ENCODE data around the gene PRRG1.
"Not testable (repeated sequence)": the region's sequence is repeated elsewhere in the genome, so short reads cannot be mapped to it uniquely, and the experiment has no call there.

PRRG1 gene

GRCh38 chrX:37349221-37350033, at the start of gene PRRG1:
TSS of gene PRRG1 (plus strand) at chrX:37349364. CDS start at chrX:37406250, 56,886 bp downstream.
- DNase-seq = peak; percentile 81

- peak; percentile 2 for DNase-seq
Observed at GRCh38 chrX:37302569-37302968, 46.6 kb upstream of the PRRG1 start.

GRCh38 chrX:37305238-37305637, 43.9 kb upstream of the PRRG1 start:
- not testable (repeated sequence) for DNase-seq

DNA sequence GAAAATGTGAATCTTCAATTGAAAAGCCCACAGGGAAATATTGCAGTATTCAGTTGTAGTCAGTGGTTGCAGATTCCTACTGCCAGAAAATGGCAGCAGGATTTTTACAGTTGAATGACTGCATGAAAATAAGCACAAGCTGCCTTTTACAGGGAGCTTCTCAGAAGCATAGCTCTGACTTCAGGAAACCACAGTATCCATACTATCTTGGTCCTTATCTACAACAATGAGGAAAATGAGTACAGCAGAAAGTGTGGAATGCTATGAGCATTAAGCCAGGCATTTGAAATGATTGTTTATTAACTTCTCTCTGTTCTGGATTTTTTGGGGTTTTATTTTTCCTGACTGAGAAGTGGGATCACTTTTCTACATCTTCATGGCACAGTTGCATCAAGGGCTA, 34.6 kb upstream of the PRRG1 start:
- peak; percentile 19 for DNase-seq

DNA sequence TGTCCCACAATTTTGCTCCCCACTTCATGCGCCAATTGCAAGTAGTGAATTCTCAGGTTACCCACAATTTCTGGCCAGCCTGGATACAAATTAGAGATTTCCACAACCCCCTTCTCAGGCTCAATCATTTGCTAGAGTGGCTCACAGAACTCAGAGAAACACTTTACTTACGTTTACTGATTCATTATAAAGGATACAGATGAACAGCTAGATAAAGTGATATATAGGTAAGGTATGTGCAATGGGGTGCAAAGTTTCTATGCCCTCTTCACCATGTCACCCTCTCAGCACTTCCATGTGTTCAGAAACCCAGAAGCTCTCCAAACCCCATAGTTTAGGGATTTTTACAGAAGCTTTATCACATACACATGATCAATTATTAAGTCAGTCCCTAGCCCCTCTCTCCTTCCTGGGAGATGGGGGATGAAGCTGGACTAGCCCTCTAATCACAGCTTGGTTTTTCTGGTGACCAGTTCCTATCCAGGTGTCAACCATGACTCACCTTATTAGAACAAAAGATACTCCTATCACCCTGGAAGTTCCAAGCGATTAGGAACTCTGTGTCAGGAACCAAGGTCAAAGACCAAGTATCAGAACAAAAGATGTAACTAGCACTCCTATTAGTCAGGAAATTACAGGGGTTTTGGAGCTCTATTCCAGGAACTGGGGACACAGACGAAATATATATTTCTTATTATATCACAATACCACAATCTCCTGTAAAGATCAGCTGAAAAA, 33.5 kb upstream of the PRRG1 start:
- no peak for DNase-seq

- DNase-seq = no peak
Observed at GRCh38 chrX:37320541-37321203, 28.5 kb upstream of the PRRG1 start.

- no peak for DNase-seq
Observed at GRCh38 chrX:37330642-37331041, 18.5 kb upstream of the PRRG1 start.

GRCh38 chrX:37331546-37331945, 17.6 kb upstream of the PRRG1 start:
- no peak for DNase-seq

DNA sequence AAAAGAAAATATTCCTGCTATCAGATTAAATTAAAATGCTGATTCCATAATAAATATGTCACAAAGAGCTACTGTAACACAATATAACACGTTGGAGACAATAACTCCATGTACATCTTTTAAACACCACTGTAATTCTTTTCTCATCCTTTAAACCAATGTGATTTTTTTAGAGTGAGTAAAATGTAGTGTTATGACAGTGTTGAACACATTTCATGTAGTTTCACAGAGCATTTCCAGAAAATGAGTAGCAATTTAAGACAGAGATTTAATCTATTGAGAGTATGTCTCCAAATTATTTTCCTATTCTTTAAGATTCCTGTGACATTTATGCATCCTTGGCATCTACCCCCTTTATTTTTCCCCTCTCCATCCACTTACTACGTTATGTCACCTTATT, 17.1 kb upstream of the PRRG1 start:
- DNase-seq = no peak

DNA sequence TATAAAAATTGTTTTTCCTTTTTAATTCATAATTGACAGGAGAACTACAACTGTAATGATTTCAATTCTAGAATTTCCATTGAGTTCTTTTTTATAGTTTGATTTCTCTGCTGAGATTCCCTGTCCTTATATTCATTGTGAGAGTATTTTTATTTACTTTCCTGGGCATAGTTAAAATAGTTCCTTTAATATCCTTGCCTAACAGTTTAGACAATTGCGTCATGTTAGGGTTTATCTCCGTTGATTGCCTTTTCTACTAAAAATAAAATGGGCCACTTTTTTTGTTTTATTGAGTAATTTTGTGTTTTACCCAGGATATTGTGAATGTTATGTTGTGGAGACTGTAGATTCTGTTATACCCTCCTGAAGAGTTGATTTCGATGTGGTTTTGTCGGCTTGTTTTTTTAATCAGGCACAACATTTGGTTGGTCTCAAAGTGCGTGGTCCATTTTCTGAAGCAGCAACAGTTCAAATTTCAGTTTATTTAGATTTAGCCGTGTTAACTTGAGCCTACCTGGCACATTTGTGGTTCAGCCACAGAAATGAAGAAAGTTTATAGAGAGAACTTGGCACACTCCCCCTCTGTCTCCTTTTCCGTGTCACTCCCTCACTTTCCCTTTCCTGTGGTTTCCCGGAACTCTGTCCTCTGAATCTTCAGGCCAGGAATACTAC, 16.0 kb upstream of the PRRG1 start:
- DNase-seq = no peak

DNA sequence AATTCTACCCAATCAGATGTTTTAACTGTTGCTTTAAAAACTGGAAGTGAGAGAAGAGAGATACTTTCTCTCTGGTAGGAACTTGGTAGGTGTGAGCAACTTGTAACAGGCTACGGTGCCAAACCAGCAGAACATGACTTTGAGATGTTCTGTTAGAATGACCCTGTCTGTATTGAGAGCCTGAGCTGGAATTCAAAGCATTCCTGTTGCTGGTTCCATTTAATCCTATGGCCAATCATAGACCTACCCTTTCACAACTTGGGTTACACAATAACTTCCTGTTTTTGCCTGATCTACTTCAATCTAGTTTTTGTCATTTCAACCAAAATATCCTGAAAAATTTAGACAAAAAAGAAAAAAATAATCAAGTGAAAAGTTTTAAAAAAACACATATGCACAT, 1.7 kb upstream of the PRRG1 start:
- DNase-seq = peak; percentile 57

- no peak for DNase-seq
Observed at GRCh38 chrX:37348231-37348970, 763 bp upstream of the PRRG1 start.

- DNase-seq = no peak
Observed at GRCh38 chrX:37348971-37349220, 268 bp upstream of the PRRG1 start.

GRCh38 chrX:37350034-37350365, 836 bp downstream of the PRRG1 start:
- no peak for DNase-seq

- no peak for DNase-seq
Observed at GRCh38 chrX:37353646-37354045, 4.5 kb downstream of the PRRG1 start.

DNA sequence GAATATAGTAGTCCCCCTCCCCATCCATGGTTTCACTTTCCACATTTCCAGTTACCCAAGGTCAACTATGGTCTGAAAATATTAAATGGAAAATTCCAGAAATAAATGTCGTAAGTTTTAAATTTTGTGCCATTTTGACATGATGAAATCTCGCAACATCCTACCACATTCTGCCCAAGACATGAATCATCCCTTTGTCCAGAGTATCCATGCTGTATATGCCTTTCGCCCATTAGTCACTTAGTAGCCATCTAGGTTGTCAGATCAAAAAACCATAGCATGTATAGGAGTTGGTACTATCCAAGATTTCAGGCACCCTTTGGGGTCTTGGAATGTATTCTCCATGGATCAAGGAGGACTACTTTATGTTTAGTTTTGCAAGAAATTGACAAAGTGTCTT, 8.3 kb downstream of the PRRG1 start:
- DNase-seq = no peak

DNA sequence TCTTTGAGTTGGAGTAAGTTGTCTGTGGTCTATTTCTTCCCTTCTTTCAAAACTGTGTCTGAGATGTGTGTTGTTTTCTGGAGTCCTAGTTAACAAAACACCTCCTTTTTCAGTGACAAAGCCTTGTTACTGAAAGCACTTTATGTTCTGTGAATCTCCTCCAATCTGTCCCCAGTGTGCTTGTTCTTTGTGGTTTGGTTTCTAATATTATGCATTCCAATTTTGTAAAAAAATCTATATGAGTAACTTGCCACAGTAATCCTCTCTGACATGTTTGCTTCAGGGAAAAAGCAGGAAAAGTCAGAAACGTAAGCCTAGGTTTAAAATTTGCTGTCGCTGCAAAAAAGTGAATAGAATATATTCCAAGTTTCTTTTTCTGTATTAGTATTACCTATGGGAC, 12.4 kb downstream of the PRRG1 start:
- peak; percentile 47 for DNase-seq

- no peak for DNase-seq
Observed at GRCh38 chrX:37364666-37365065, 15.5 kb downstream of the PRRG1 start.

DNA sequence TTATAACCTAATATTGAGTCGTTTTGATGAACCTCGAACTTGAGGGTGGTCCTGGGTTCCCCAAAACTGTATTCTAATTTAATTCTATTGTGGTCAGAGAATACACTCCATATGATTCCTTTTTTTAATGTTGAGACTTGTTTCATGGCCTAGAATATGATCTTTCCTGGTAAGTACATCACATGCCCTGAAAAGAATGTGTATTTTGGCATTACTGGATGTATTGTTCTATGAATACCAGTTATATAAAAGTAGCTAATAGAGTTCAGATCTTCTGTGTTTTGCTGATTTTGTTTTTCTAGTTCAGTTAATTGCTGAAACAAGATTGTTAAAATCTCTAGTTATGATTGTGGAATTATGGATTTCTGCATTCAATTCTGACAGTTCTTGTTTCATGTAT, 18.8 kb downstream of the PRRG1 start:
- DNase-seq = no peak

- no peak for DNase-seq
Observed at GRCh38 chrX:37370499-37371141, 21.5 kb downstream of the PRRG1 start.

DNA sequence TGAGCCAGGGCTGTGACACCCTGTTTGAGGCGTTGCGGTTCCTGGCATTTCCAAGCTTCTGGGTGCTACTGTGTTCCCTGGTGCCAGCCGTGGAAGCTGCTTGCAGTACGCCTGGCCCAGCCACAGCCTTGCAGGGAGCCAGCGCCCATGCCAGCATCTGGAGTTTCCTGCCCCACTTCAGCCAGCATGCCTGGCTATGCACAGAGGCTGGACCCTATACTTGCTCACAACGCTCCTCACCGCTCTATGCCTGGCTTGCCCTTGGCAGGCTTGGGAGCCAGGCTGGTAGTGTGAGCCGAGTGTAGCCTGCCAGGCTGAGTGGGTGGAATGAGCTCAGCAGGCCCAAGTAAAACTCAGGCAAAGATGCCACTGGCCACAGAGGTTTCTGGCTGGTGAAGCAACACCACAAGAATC, 22.4 kb downstream of the PRRG1 start:
- DNase-seq = no peak

- no peak for DNase-seq
Observed at GRCh38 chrX:37378404-37378803, 29.2 kb downstream of the PRRG1 start.
